HG03558 (cell line): Measurements from ENCODE around the gene TPPP2.

Experiments used
- ATAC-seq: cut with Tn5 transposase; IDR thresholded peaks from one replicate; pipeline ENCODE4 v1.9.1; 2021; ENCODE audit warnings: moderate number of reproducible peaks; ENCODE audit not compliant: unreplicated experiment; ENCODE audit errors: extremely low read depth

The TPPP2 gene

DNA sequence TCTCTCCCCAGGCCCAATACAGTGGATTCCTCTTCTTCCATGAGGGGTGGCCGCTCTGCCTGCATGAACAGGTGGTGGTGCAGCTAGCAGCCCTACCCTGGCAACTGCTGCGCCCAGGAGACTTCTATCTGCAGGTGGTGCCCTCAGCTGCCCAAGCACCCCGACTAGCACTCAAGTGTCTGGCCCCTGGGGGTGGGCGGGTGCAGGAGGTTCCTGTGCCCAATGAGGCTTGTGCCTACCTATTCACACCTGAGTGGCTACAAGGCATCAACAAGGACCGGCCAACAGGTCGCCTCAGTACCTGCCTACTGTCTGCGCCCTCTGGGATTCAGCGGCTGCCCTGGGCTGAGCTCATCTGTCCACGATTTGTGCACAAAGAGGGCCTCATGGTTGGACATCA is 43.9 kb downstream of the TPPP2 start:
- ATAC-seq, result no peak

- ATAC-seq, result no peak
Observed at GRCh38 chr14:21074398-21075272, 44.6 kb downstream of the TPPP2 start.

DNA sequence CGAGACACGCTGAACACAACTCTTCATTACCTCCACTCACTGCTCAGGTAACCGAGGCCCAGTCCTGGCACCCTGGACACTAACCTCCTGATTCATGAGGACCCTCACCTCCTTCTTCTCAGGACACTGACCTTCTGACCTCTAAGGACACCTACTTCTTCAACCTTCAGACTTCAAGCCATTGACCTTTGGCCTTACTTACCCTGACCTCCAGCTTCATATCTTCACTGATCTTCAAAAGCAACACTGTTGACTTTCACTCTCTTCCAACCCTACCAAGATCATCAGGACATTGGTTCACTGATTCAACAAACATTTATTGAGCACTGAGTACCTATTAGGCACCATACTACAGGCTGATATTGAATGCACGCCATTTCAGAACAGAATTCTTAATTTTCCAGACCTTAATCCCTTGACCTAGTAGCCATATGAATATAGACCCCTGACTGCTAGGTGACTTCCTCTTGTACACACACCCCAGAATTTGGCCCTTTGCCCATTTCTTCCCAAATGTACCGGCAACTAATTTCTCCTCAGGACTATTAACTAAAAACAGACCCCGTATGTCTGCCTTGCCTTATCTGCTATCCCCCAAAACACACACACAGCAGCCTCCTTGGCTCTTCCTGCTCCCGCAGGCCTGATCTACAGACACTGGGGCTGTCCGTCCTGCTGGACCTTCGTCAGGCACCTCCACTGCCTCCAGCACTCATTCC is 45.9 kb downstream of the TPPP2 start:
- no peak for ATAC-seq

- no peak for ATAC-seq
Observed at GRCh38 chr14:21077672-21078071, 47.7 kb downstream of the TPPP2 start.

DNA sequence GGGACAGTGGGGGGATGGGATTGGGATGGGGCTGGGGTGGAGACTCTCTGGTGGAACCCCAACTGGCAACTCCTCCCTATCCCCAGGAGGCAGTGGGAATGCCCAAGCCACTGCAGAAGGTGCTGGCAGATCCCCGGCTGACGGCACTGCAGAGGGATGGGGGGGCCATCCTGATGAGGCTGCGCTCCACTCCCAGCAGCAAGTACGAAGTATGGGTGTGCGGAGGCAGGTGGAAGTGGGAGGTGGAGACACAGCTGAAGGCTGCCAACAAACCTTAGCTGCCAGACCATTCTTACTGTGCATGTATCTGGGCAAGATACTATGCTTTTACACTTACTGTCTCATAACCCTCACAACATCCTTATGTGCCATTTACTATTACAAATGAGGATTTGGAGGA is 48.3 kb downstream of the TPPP2 start:
- ATAC-seq, result no peak

GRCh38 chr14:21078726-21079125 is 48.7 kb downstream of the TPPP2 start:
- no peak for ATAC-seq

DNA sequence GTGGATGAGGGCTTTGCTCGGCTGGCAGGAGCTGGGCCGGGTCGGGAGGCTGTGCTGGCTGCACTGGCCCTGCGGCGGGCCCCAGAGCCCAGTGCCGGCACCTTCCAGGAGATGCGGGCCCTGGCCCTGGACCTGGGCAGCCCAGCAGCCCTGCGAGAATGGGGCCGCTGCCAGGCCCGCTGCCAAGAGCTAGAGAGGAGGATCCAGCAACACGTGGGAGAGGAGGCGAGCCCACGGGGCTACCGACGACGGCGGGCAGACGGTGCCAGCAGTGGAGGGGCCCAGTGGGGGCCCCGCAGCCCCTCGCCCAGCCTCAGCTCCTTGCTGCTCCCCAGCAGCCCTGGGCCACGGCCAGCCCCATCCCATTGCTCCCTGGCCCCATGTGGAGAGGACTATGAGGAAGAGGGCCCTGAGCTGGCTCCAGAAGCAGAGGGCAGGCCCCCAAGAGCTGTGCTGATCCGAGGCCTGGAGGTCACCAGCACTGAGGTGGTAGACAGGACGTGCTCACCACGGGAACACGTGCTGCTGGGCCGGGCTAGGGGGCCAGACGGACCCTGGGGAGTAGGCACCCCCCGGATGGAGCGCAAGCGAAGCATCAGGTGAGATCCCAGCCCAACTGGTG is 51.6 kb downstream of the TPPP2 start:
- no peak for ATAC-seq
